K562 (cell line): ENCODE measurements around the gene ZNF366. TPM values are rescaled to one million over a fixed set of nuclear protein-coding genes. Genes with fewer than 3 reads are reported as not detected.

Source experiments
- ATAC-seq: fragments of 200-7000 bp; cut with Tn5 transposase; 3 replicates; pipeline ENCODE4 v1.9.1; 2020; ENCODE audit warnings: moderate library complexity
- BruUV-seq: library from RNA; stranded (reverse); fragments of 400-500 nt; replicated peaks from 2 replicates; lab custom pipeline; 2021; lab: Mats Ljungman, UMichigan
- CTCF ChIA-PET: fragments of 300-600 bp; formaldehyde crosslinking; extraction: SDS; loops from one replicate; lab custom pipeline; 2021; ENCODE audit warnings: low intra/inter-chr PET ratio; lab: Yijun Ruan, JAX
- POLR2A ChIA-PET: fragments of 300-600, 350-650 bp; sonication (Branson Sonifier 250); formaldehyde crosslinking; extraction: SDS; loops from one replicate; lab custom pipeline; 2021; ENCODE audit warnings: antibody characterized with exemption, inconsistent platforms; lab: Yijun Ruan, JAX
- DNase-seq, 4 experiments: peaks; one replicate each; pipeline versions ENCODE4 v3.0.0 to v3.0.0-alpha.2; 2011 to 2018; ENCODE audit warnings: low spot score in 3 of 4, mixed read lengths in 3 of 4; ENCODE audit errors: extremely low read depth in 1 of 4
- FAIRE-seq: peaks from 2 replicates; lab custom pipeline; 2011; peaks lifted over from hg19 to GRCh38; lab: Jason Lieb, UNC
- H2AFZ ChIP-seq: 2 replicates; pipeline ENCODE4 v1.6.0; 2011; ENCODE audit warnings: low read depth, low read length, control low read depth, inconsistent platforms
- H3K27ac ChIP-seq: fragments of 200-600 bp; 3 replicates; pipeline ENCODE4 v1.8.0; 2011; ENCODE audit warnings: low read depth, mild to moderate bottlenecking, control low read depth, inconsistent platforms, low read length, moderate library complexity, mixed read lengths; ENCODE audit errors: extremely low read depth
- H3K27me3 ChIP-seq, 2 experiments: fragments of 300-600 bp in 1 of 2; 2 replicates in 1 of 2; 3 replicates in 1 of 2; pipeline versions ENCODE4 v1.6.0 to v1.8.0; 2011; ENCODE audit warnings: inconsistent platforms in 2 of 2, low read length in 2 of 2, mild to moderate bottlenecking in 1 of 2, mixed read lengths in 1 of 2, moderate library complexity in 1 of 2; ENCODE audit not compliant: control insufficient read depth in 2 of 2, insufficient read depth in 2 of 2
- H3K36me3 ChIP-seq: fragments of 300-600 bp; 3 replicates; pipeline ENCODE4 v1.8.0; 2011; ENCODE audit warnings: mild to moderate bottlenecking, low read length, inconsistent platforms; ENCODE audit not compliant: control insufficient read depth, insufficient read depth
- H3K4me1 ChIP-seq, 2 experiments: fragments of 200-600 bp in 1 of 2; replicated peaks in 1 of 2; 2 replicates in 1 of 2; 3 replicates in 1 of 2; pipeline versions ENCODE4 v1.5.1 to v1.8.0; 2011; ENCODE audit warnings: inconsistent platforms in 2 of 2, low read length in 2 of 2, mild to moderate bottlenecking in 1 of 2, mixed read lengths in 1 of 2, moderate library complexity in 1 of 2; ENCODE audit not compliant: control insufficient read depth in 2 of 2, insufficient read depth in 2 of 2
- H3K4me2 ChIP-seq: 2 replicates; pipeline ENCODE4 v1.6.1; 2011; ENCODE audit warnings: low read length, control low read depth, inconsistent platforms, mixed read lengths; ENCODE audit not compliant: insufficient read depth
- H3K4me3 ChIP-seq: fragments of 200-600 bp; sonication (generic), shearing (Covaris generic); 2 replicates; pipeline ENCODE4 v1.5.1; 2016; ENCODE audit warnings: control low read depth, inconsistent platforms
- H3K79me2 ChIP-seq: fragments of 200-600 bp; 3 replicates; pipeline ENCODE4 v1.8.0; 2011; ENCODE audit warnings: low read length, inconsistent platforms; ENCODE audit not compliant: control insufficient read depth, insufficient read depth
- H3K9ac ChIP-seq, 2 experiments: 2 replicates each; pipeline versions ENCODE4 v1.6.0 to v1.6.1; 2011; ENCODE audit warnings: low read depth in 2 of 2, low read length in 2 of 2, control low read depth in 1 of 2, inconsistent platforms in 1 of 2, mild to moderate bottlenecking in 1 of 2, mixed read lengths in 1 of 2; ENCODE audit not compliant: insufficient read depth in 1 of 2
- H3K9me1 ChIP-seq: one replicate; pipeline ENCODE4 v1.6.0; 2011; ENCODE audit warnings: inconsistent platforms, mild to moderate bottlenecking, low read length, moderate library complexity; ENCODE audit not compliant: control insufficient read depth, insufficient read depth
- H3K9me3 ChIP-seq: replicated peaks from 2 replicates; pipeline ENCODE4 v1.5.1; 2011; ENCODE audit warnings: low read depth, low read length, inconsistent platforms; ENCODE audit not compliant: control insufficient read depth, insufficient read depth
- H4K20me1 ChIP-seq: replicated peaks from 2 replicates; pipeline ENCODE4 v1.6.1; 2011; ENCODE audit warnings: low read length, inconsistent platforms, mixed read lengths; ENCODE audit not compliant: control insufficient read depth, insufficient read depth
- BRD9 ChIP-seq: fragments of 450-650 bp; IDR thresholded peaks from 2 replicates; pipeline ENCODE4 v1.6.1; 2018; ENCODE audit warnings: low read depth; ENCODE audit not compliant: partially characterized antibody
- DNMT1 ChIP-seq: fragments of 450-650 bp; IDR thresholded peaks from 2 replicates; pipeline ENCODE4 v1.6.1; 2016; ENCODE audit warnings: antibody characterized with exemption, mild to moderate bottlenecking
- EWSR1 ChIP-seq: fragments of 450-650 bp; IDR thresholded peaks from 2 replicates; pipeline ENCODE4 v1.6.1; 2018; ENCODE audit warnings: borderline replicate concordance, mild to moderate bottlenecking, low read depth, moderate library complexity; ENCODE audit not compliant: partially characterized antibody
- SAP30 ChIP-seq: fragments of 200-600 bp; sonication (generic); IDR thresholded peaks from 2 replicates; pipeline ENCODE4 v1.6.1; 2012; ENCODE audit warnings: borderline replicate concordance, low read depth, mild to moderate bottlenecking, moderate library complexity, low read length, control low read depth, inconsistent platforms; ENCODE audit not compliant: insufficient read depth, poor library complexity, severe bottlenecking
- SMARCA5 ChIP-seq: fragments of 450-650 bp; IDR thresholded peaks from 2 replicates; pipeline ENCODE4 v1.6.1; 2016
- SRSF7 ChIP-seq: fragments of 200-400 bp; formaldehyde crosslinking; optimal IDR thresholded peaks from 2 replicates; pipeline ENCODE3; 2017; ENCODE audit warnings: mild to moderate bottlenecking, low read depth, low read length
- ZNF24 ChIP-seq: fragments of 450-650 bp; IDR thresholded peaks from 2 replicates; pipeline ENCODE4 v1.6.1; 2016
- WGBS: fragments of 100-300 bp; shearing (Covaris generic); methylation state at CpG from one replicate; pipeline ENCODE4 v1.1.6; 2016; ENCODE audit warnings: low coverage, mixed read lengths; ENCODE audit not compliant: insufficient coverage; ENCODE audit errors: missing lambda C conversion rate; 5-methylcytosine and 5-hydroxymethylcytosine counted together
- in situ Hi-C: fragments of 300-500 bp; cut with MboI; formaldehyde crosslinking; loops from 4 replicates; pipeline ENCODE4 v1.15.0; 2018; ENCODE audit warnings: inconsistent platforms, mixed read lengths
- intact Hi-C: fragments of 100-400 bp; cut with micrococcal nuclease; formaldehyde crosslinking; loops from 2 replicates; pipeline ENCODE4 v1.14.2; 2022
- polyA plus RNA-seq, 8 experiments: library from polyadenylated mRNA; depleted of rRNA in 4 of 8; stranded (reverse) in 5 of 8; unstranded in 3 of 8; fragments of >200 nt; fragmentation: Nextera tagmentation in 2 of 8; fragmentation: Illumina TruSeq in 1 of 8; extraction: Ambion mirVana in 2 of 8; extraction: Trizol in 1 of 8; gene quantifications; 2 replicates each; pipeline versions ENCODE4 v1.2.1 to v1.2.3, GENCODE V29; 2011 to 2014; ENCODE audit warnings: inconsistent platforms in 1 of 8, missing spikeins in 1 of 8
- total RNA-seq, 7 experiments: library from RNA; depleted of rRNA in 6 of 7; stranded (reverse); fragments of >200 nt in 6 of 7; fragmentation: Illumina TruSeq in 2 of 7; extraction: Trizol in 2 of 7; gene quantifications; 2 replicates each; pipeline versions ENCODE4 v1.2.1 to v1.2.3, GENCODE V29; 2011 to 2021; ENCODE audit warnings: low replicate concordance in 1 of 7
- TF ChIP-seq, protein P1 (sequence below): fragments of 250-450 bp; sonication (Bioruptor Pico); IDR thresholded peaks from 2 replicates; pipeline ENCODE4 v1.6.1; 2021; ENCODE audit warnings: mild to moderate bottlenecking
- TF ChIP-seq, protein P2 (sequence below): sonication (generic); formaldehyde crosslinking; IDR thresholded peaks from 2 replicates; pipeline ENCODE4 v1.8.0; 2022; ENCODE audit warnings: missing genetic modification reagents, mild to moderate bottlenecking, borderline replicate concordance
- TF ChIP-seq, protein P3 (sequence below): sonication (generic); formaldehyde crosslinking; IDR thresholded peaks from 2 replicates; pipeline ENCODE4 v1.8.0; 2022; ENCODE audit warnings: mild to moderate bottlenecking, low read depth, missing genetic modification reagents
- TF ChIP-seq, protein P4 (sequence below): fragments of 450-650 bp; IDR thresholded peaks from 2 replicates; pipeline ENCODE4 v1.6.1; 2018; ENCODE audit not compliant: partially characterized antibody
- TF ChIP-seq, protein P5 (sequence below): sonication (generic); formaldehyde crosslinking; IDR thresholded peaks from 2 replicates; pipeline ENCODE4 v1.8.0; 2022; ENCODE audit warnings: missing genetic modification reagents, mild to moderate bottlenecking, borderline replicate concordance

ZNF366 gene
- total and polyA plus RNA-seq, 9 of the 15 experiments (the other 6 are each of a cell fraction or from before 2014, with no cell fraction given), result not detected

DNA sequence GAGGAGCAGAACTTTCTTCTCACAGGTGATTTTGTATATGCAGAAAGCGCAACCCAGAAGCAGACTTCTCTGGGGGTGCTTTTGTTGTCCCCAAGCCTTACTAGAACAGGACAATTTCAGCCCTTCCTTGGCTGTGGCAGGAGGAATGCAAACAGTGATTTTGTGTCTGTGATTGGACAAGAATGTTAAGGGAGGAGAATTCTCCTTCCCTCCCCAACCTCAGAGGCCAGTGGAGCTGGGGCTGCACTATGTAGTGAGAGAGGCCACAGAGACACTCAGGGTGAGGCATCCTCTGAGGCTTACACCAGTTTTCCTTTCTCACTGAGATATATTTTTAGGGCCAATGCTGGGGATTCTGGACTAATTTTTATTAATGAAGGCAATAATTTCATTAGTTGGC, 58.8 kb downstream of the ZNF366 start:
- CTCF ChIA-PET, result no interaction called here
- Histone ChIP-seq H3K79me2 (no peaks in the 10 kb centered on the region), H3K9ac (no peak overlapping the region), H4K20me1 (no peaks in the 10 kb centered on the region), H3K4me1 (peaks cover 7 to 13% of the 10 kb centered on the region in 2 experiments; a peak in 4 of 5 replicates), H3K4me2 (no peak overlapping the region), H3K9me1 (no peaks in the 10 kb centered on the region), H3K36me3 (no peaks in the 10 kb centered on the region), H3K27me3 (no peaks in the 10 kb centered on the region), H3K9me3 (no peaks in the 10 kb centered on the region), H3K27ac (no peak overlapping the region), H2AFZ (no peak overlapping the region), H3K4me3 (no peak overlapping the region)
- intact Hi-C loops, result no loop called here
- TF ChIP-seq BRD9 (no peak), EWSR1 (no peak), ZNF24 (no peak), DNMT1 (no peak), SMARCA5 (no peak), SRSF7 (no peak), SAP30 (no peak)
- TF ChIP-seq, protein P1, sequence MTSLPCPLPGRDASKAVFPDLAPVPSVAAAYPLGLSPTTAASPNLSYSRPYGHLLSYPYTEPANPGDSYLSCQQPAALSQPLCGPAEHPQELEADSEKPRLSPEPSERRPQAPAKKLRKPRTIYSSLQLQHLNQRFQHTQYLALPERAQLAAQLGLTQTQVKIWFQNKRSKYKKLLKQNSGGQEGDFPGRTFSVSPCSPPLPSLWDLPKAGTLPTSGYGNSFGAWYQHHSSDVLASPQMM (CRISPR knock-in tag), result no peak
- TF ChIP-seq, protein P2, sequence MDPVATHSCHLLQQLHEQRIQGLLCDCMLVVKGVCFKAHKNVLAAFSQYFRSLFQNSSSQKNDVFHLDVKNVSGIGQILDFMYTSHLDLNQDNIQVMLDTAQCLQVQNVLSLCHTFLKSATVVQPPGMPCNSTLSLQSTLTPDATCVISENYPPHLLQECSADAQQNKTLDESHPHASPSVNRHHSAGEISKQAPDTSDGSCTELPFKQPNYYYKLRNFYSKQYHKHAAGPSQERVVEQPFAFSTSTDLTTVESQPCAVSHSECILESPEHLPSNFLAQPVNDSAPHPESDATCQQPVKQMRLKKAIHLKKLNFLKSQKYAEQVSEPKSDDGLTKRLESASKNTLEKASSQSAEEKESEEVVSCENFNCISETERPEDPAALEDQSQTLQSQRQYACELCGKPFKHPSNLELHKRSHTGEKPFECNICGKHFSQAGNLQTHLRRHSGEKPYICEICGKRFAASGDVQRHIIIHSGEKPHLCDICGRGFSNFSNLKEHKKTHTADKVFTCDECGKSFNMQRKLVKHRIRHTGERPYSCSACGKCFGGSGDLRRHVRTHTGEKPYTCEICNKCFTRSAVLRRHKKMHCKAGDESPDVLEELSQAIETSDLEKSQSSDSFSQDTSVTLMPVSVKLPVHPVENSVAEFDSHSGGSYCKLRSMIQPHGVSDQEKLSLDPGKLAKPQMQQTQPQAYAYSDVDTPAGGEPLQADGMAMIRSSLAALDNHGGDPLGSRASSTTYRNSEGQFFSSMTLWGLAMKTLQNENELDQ, result no peak
- TF ChIP-seq, protein P3, sequence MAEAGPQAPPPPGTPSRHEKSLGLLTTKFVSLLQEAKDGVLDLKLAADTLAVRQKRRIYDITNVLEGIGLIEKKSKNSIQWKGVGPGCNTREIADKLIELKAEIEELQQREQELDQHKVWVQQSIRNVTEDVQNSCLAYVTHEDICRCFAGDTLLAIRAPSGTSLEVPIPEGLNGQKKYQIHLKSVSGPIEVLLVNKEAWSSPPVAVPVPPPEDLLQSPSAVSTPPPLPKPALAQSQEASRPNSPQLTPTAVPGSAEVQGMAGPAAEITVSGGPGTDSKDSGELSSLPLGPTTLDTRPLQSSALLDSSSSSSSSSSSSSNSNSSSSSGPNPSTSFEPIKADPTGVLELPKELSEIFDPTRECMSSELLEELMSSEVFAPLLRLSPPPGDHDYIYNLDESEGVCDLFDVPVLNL (CRISPR knock-in tag), result no peak
- TF ChIP-seq, protein P4, sequence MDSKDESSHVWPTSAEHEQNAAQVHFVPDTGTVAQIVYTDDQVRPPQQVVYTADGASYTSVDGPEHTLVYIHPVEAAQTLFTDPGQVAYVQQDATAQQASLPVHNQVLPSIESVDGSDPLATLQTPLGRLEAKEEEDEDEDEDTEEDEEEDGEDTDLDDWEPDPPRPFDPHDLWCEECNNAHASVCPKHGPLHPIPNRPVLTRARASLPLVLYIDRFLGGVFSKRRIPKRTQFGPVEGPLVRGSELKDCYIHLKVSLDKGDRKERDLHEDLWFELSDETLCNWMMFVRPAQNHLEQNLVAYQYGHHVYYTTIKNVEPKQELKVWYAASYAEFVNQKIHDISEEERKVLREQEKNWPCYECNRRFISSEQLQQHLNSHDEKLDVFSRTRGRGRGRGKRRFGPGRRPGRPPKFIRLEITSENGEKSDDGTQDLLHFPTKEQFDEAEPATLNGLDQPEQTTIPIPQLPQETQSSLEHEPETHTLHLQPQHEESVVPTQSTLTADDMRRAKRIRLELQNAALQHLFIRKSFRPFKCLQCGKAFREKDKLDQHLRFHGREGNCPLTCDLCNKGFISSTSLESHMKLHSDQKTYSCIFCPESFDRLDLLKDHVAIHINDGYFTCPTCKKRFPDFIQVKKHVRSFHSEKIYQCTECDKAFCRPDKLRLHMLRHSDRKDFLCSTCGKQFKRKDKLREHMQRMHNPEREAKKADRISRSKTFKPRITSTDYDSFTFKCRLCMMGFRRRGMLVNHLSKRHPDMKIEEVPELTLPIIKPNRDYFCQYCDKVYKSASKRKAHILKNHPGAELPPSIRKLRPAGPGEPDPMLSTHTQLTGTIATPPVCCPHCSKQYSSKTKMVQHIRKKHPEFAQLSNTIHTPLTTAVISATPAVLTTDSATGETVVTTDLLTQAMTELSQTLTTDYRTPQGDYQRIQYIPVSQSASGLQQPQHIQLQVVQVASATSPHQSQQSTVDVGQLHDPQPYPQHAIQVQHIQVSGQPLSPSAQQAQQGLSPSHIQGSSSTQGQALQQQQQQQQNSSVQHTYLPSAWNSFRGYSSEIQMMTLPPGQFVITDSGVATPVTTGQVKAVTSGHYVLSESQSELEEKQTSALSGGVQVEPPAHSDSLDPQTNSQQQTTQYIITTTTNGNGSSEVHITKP, result no peak
- TF ChIP-seq, protein P5, sequence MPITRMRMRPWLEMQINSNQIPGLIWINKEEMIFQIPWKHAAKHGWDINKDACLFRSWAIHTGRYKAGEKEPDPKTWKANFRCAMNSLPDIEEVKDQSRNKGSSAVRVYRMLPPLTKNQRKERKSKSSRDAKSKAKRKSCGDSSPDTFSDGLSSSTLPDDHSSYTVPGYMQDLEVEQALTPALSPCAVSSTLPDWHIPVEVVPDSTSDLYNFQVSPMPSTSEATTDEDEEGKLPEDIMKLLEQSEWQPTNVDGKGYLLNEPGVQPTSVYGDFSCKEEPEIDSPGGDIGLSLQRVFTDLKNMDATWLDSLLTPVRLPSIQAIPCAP, result no peak
- ATAC-seq (no peak), DNase-seq (no peak), FAIRE-seq (no peak)
- 0% methylated on average over 1 of the region's 1 CpG for WGBS
- in situ Hi-C loops, result no loop called here
- no TSS peak for BruUV-seq
- POLR2A ChIA-PET, result no interaction called here
